GM19397 (cell line): Measurements from ENCODE around the gene NOVA1.
"Not testable (repeated sequence)": the region's sequence is repeated elsewhere in the genome, so short reads cannot be mapped to it uniquely, and the experiment has no call there.

ENCODE experiments used
- ATAC-seq: cut with Tn5 transposase; IDR thresholded peaks from one replicate; pipeline ENCODE4 v1.9.1; 2021; ENCODE audit warnings: mild to moderate bottlenecking, moderate library complexity; ENCODE audit not compliant: unreplicated experiment

Gene NOVA1, protein sequence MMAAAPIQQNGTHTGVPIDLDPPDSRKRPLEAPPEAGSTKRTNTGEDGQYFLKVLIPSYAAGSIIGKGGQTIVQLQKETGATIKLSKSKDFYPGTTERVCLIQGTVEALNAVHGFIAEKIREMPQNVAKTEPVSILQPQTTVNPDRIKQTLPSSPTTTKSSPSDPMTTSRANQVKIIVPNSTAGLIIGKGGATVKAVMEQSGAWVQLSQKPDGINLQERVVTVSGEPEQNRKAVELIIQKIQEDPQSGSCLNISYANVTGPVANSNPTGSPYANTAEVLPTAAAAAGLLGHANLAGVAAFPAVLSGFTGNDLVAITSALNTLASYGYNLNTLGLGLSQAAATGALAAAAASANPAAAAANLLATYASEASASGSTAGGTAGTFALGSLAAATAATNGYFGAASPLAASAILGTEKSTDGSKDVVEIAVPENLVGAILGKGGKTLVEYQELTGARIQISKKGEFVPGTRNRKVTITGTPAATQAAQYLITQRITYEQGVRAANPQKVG

DNA sequence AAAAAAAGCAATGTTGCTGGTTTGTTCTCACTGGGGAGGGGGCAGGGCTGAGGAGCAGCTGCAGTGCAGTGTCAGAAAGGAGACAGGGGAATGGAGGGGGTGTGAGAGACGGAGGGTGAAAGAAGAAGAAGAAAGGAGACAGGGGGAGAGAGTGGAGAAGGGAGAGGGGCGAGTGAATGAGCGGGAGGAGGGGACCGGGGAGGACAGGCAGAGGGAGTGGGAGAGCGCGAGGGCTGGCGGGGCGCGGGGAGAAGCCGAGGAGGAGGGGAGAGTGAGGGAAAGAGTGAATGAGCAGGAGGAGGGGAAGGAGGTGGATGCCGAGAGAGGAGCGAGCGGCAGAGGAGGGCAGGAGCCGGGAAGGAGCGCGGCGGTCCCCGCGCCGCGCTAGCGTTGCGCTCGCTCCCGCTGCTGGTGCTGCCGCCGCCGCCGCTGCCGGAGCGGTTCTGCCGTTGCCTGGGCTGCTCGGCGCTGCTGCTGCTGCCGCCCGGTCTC, at the start of gene NOVA1:
Gene NOVA1, minus strand, starts transcription at position 445 of the 492 bp plus-strand sequence. CDS start 597 bp downstream, outside the sequence.
- ATAC-seq, result no peak

DNA sequence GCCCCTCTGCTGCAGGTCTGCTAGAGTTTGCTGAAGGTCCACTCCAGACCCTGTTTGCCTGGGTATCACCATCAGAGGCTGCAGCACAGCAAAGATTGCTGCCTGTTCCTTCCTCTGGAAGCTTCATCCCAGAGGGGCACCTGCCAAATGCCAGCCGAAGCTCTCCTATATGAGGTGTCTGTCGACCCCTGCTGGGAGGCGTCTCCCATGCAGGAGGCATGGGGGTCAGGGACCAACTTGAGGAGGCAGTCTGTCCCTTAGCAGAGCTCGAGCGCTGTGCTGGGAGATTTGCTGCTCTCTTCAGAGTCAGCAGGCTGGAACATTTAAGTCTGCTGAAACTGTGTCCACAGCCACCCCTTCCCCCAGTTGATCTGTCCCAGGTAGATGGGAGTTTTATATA, 47.2 kb upstream of the NOVA1 start:
- not testable (repeated sequence) for ATAC-seq

DNA sequence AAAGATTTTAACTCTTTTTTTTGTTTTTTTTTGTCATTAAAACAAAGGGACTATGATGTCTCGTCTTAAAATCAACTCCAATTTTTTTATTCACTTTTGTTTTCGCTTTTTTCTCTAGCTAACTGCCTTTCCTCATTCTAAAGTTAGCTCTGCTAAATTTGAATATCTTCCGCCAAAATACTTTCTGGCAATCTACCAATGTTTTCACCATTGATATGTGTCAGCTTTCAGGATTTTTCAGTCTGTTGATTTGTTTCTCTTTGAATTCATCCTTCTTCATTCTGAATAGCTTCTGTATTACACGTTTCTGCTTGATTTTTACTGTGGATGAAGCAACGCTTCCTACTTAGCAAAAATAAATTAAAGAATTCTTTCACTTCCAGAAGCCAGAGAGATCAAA, 38.7 kb upstream of the NOVA1 start:
- ATAC-seq, result no peak

DNA sequence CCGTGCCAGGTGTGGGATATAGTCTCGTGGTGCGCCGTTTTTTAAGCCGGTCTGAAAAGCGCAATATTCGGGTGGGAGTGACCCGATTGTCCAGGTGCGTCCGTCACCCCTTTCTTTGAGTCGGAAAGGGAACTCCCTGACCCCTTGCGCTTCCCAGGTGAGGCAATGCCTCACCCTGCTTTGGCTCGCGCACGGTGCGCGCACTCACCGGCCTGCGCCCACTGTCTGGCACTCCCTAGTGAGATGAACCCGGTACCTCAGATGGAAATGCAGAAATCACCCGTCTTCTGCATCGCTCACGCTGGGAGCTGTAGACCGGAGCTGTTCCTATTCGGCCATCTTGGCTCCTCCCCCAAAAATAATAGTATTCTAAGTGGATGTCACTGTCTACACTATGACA, 37.1 kb upstream of the NOVA1 start:
- not testable (repeated sequence) for ATAC-seq

DNA sequence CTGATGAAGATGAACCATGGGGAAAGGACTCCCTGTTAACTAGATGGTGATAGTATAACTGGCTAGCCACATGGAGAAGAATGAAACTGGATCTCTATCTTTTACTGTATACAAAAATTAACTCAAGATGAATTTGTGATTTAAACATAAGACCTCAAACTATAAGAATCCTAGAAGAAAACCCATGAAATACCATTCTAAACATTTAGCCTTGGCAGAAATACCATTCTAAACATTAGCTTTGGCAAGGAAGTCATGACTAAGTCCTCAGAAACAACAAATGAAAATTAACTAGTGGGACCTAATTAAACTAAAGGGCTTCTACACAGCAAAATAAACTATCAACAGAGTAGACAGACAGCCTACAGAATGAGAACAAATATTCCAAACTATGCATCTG, 28.4 kb upstream of the NOVA1 start:
- ATAC-seq, result no peak

DNA sequence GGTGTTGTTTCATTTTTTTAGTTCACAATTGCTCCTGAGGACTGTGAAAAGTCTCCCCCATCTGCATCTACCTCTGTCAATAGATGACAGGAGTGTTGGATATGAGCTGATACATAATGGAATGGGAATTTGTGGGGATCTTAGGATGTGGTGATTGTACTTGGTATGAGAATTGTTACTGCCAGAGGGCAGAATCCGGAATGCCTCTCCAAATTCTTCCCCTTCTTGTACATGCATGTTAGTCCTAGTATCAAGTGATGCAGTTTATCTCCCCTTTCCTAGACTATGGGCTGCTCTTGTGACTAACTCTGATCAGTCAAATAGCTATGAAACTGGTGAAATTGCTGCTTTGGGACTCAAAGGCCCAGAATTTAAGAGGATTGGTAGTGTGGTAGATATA, 24.8 kb upstream of the NOVA1 start:
- ATAC-seq, result no peak

DNA sequence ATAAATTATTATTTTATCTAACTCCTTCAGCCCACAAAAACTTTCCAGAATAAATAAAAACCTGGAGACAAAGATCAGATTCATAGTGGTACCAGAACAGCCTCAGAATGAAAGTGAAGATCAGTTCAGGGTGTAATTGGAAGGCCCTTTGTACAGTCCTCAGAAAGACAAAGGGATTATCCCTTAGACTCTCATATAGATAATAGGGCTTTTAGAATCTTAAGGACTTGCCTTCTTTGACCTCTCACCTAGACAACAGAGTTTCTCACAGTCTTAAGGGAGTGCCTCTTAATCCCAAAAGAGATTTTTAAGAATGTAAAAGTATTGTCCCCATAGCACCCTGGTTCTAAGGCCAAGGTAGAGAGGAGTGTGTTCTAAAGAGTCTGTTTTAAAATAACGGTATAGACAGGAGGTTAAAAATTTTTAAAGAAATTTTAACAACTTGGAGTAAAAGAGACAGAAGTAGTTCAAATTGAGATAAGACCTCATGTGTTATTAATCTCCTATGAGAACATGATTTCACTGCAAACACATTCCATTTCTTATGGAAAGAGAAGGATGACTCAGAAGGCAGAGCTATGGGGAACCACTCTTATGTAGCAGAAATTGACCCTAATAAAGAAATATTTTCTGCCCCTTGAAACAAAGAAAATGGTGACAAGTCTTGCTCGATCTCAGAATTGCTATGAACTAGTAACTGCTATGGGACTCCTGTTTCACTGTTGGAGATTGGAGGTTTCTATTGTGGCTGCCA, 24.2 kb upstream of the NOVA1 start:
- ATAC-seq, result no peak

DNA sequence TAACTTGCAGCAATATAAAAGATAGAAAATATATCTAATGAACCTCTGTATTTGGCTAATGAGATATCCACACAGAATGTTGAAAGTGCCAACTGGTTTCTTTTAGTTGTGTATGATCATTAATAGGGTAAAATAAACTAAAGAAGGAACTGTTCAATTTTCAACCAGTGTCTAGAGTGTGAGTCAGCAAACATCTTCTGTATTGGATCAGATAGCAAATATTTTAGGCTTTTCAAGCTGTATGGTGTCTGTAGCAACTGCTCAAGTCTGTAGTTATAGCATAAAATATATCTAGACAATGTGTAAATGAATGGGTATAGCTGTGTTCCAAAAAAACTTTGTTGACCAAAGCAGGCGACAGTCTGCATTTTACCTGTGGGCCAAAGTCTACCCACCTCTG, 23.5 kb upstream of the NOVA1 start:
- no peak for ATAC-seq

DNA sequence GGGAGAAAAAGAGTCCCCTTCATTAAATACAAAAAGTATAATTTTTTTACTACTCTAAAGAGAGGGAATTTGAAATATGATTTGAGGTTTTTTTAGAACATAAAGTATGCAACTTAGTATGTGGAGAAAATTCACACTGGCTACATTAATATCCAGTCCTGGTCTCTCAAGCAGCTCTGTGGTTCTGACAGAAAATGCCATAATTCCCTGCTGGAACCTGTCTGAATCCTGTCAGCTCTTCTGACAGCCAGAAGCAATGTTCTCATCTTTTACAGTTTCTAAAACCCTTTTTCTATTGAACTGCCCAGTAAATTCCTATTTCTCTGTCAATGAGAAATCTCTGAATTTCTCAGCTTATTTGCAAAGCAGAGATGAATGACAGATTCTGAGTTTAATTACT, 13.4 kb upstream of the NOVA1 start:
- no peak for ATAC-seq

DNA sequence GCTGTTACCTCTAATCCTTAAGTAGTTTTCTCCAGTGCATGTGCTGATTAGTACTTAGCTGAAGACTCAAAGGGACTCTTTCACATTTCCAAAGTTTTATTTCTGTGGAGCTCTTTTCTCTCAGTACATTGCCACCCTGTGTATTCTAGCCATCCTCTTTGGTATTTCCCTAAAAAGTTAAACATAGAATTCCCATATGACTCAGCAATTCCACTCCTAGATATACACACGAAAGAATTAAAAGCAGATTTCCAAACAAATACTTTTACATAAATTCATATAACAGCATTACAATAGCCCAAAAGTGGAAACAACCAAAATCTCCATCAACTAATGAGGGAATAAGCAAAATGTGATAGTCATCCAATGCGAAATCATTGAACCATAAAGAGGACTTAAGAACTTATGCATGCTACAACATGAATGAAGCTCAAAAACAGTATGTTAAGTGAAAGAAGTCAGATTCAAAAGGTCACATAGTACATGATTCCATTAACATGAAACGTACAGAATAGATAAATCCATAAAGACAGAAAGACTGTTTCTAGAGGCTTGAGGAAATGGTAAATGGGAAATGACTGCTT, 9.0 kb upstream of the NOVA1 start:
- ATAC-seq, result no peak

DNA sequence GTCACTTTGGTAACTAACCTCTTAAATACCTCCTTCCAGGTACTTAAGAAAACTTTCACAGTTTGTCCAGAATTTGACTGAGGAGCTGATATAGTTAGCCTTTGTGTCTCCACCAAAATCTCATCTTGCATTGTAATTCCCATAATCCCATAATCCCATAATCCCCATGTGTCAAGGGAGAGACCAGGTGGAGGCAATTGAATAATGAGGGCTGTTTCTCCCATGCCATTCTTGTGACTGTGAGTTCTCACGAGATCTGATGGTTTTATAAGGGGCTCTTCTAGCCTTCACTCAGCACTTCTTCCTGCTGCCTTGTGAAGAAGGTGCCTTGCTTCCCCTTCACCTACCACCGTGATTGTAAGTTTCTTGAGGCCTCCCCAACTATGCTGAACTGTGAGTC, 7.8 kb upstream of the NOVA1 start:
- no peak for ATAC-seq

DNA sequence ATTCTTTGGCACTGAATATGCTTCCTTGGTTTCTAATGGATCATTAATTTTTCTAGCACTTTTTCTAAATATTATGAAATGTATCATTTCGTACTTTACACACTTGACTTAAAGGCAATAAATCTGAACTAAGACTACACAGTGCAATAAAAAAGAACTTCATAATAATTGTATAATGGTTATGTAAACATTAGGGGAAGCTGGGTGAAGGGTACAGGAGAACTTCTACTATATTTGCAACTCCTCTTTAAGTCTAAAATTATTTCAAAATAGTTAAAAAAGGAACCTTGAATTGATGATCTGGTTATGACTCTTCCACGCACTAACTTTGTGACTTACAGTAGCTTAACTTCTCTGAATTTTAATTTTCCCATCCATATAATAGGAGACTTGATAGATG, 5.1 kb upstream of the NOVA1 start:
- ATAC-seq, result no peak

DNA sequence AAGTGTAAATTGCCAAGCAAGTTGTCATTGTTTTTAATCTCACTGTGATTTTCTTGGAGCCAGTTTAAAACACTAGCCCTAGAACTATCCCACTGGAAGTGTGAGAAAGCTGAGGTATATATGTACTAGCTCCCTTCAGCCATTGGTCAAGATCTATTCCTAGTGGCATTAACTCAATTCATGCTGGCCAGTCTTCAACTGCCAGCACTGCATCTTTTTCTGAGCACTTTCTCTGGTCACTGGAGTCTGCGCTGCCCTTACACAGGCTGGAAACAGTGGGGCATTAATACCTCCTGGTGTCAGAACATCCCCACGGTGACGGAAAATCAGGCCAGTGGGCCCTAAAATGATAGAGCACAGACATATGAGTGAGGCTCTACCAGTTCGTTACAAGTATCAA, 4.0 kb upstream of the NOVA1 start:
- no peak for ATAC-seq

DNA sequence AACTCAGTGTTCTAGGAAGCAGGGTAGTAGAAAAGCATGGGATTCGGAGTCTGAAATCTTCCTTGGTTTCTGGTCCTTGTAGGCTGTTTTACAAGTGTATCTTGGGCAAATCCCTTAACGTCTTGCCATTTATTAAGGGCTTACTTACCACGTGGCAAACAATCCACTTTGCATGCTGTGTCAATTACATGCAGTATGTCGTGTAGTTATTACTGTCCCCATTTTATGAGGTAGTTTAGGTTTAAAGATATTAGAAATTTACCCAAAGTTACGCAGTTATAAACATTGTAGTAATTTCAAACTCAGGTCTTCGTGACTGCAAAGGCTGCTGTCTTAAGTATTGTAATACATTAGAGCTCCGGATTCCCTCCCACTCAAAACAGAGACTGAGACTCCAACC, 1.5 kb upstream of the NOVA1 start:
- no peak for ATAC-seq

DNA sequence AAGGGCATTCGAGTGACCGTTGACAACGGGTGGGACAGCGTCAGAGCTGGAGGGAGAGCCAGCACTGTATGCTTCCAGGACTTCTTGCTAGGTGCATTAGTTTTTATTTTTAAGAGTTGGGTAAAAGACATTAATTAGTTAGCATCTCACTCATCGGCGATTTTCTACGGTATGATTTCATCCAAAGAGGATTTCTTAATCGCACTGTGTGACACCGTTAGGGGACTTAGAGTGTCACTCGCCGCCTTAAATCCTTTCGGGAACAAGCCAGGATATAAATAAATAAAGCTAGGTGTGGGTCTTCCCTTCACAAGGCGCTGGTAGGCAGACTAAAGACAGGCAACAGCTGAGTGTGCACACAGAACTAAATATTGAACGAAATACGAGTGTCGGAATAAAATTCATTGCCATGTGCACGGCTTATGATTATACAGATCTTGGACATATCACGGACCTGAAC, 869 bp upstream of the NOVA1 start:
- no peak for ATAC-seq

DNA sequence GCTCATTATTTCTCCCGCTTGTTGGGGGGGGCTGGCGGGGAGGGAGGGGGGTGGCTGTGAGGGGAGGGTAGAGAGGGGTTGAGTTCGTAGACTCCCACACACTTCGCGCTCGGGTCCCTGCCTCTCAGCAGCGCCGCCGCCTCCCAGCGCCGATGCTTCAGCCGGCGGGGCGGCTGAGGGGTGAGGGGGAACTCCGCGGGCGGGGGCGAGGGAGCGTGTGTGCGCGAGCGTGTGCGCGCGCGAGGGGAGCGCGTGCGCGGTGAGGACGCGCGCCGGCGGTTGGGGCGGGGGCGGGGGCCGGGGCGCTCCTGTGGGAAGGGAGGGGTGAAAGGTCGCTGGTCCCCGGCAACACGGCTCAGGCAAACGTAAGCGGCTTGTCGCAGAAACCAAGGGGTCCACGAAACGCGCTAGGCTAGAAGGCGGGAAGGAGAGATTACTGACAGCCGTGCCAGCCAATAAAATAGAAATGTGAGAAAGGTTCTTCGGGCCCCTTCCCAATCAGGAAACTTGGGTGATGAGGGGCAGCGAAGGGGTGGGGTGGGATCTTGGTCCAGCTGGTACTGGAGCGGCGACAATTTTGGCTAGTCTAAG, 343 bp upstream of the NOVA1 start:
- ATAC-seq, result no peak

DNA sequence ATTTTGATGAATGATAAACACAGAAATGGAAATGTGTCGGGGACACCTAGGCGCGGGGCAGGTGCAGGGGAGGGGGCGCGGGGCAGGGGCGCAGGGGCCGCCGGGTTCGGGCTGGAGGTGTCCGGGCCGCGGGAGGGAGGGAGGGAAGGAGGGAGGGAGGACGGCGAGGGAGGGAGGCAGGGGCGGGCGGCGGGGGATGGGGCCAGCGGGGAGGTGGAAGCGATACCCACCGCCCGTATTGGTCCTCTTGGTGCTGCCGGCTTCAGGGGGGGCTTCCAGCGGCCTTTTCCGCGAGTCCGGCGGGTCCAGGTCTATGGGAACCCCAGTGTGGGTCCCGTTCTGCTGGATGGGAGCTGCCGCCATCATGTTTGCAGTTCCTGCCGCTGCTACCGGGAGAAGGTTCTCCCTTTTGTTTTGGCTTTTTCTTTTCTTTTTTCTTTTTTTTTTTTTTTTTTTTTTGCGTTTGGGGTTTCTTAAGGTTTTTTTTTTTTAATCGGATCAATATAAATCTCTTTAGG, 703 bp downstream of the NOVA1 start:
- no peak for ATAC-seq

DNA sequence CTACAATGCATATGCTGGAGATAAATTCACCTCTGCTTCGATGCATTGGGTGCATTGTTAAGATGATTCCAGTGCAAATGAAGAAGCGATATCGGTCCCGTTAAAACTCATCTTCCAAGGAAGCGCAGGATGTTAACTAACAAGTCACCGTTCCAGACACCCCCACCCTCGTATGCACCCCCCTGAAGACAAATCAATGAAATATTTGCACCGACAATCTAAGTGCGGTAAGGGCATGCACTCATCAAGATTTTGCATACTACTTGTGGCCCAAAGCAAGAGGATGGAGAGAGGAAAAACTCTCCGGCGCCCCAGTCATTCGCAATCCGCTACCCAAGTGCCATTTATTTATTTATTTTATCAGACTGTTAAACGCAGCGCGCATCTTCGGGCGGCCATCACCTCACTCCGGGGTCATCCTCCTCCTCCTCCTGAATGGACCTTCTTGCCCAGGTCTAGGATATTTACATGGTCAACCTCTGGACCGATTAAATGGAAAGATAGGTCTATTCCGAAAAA, 1.2 kb downstream of the NOVA1 start:
- ATAC-seq, result no peak

DNA sequence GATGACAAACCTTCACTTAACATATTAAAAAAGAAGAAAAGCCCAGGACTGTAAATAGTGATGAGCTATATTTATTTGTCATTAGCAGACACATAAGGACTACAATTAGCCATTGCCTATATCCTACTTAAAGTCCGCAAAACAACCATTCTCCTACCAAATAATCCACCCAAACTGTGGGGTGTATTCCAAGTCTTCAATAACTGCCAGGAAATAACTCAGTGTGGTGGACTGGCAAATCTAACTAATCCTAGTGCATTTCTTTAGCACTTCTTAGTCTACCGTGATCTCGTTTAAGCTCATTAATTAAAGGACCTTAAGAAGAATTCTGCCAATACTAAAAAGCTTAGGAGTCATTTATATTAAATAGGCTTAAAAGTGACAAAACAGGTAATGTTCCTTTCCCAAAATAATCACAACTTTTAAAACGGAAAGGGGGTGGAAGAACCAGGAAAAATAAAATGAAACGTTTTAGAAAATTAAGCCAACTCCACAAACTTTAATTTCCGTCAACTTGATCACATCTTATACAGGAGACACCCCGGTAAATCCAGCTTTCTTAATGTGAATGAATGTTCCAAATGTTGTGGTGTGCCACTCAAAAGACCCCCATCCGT, 1.8 kb downstream of the NOVA1 start:
- ATAC-seq, result no peak
